Body of pancreas (tissue), 4 donors: ENCODE data around the gene PSKH1. TPM values are rescaled to one million over a fixed set of nuclear protein-coding genes. Genes with fewer than 3 reads are reported as not detected.

Source experiments
- ATAC-seq: fragments of 150-250 bp; one replicate; pipeline ENCODE4 v1.9.1; 2016
- DNase-seq, 4 donors: peaks; one replicate each; pipeline ENCODE4 v3.0.0-alpha.2; 2019
- H3K27ac ChIP-seq, 4 donors: fragments of 200-600 bp; sonication (generic); 1 replicate in 3 of 4; 2 replicates in 1 of 4; pipeline versions ENCODE4 v1.5.1 to v1.6.1; 2016 to 2019; ENCODE audit warnings: mild to moderate bottlenecking in 1 of 4, mixed read lengths in 1 of 4, moderate library complexity in 1 of 4
- H3K27me3 ChIP-seq, 2 donors: fragments of 200-600 bp; sonication (generic); one replicate each; pipeline ENCODE4 v1.6.0; 2016; ENCODE audit warnings: mild to moderate bottlenecking in 1 of 2
- H3K36me3 ChIP-seq, 2 donors: fragments of 200-600 bp; sonication (generic); replicated peaks in 1 of 2; 2 replicates each; pipeline ENCODE4 v1.5.1; 2016; ENCODE audit warnings: low read depth in 2 of 2; ENCODE audit not compliant: insufficient read depth in 1 of 2
- H3K4me1 ChIP-seq: fragments of 200-600 bp; sonication (generic); one replicate; pipeline ENCODE4 v1.6.0; 2016
- H3K4me3 ChIP-seq, 2 donors: fragments of 200-600 bp; sonication (generic); 1 replicate in 1 of 2; 2 replicates in 1 of 2; pipeline ENCODE4 v1.5.1; 2016 to 2019
- H3K9me3 ChIP-seq, 3 donors: fragments of 200-600 bp; sonication (generic); 1 replicate in 2 of 3; 2 replicates in 1 of 3; pipeline ENCODE4 v1.5.1; 2016
- CTCF ChIP-seq, 7 experiments: fragments of 450-650 bp in 4 of 7; fragments of 200-600 bp in 3 of 7; sonication (generic) in 3 of 7; IDR thresholded peaks; one replicate each; pipeline ENCODE4 v1.5.1; 2016 to 2019; ENCODE audit warnings: antibody characterized with exemption in 7 of 7
- POLR2A ChIP-seq, 3 donors: fragments of 450-650 bp; IDR thresholded peaks; one replicate each; pipeline ENCODE4 v1.6.1; 2016; ENCODE audit warnings: antibody characterized with exemption in 3 of 3, mild to moderate bottlenecking in 2 of 3
- WGBS, 2 donors: methylation state at CpG; one replicate each; pipeline ENCODE4 v1.1.5; 2017; 5-methylcytosine and 5-hydroxymethylcytosine counted together
- intact Hi-C: fragments of 100-400 bp; cut with DNase I; formaldehyde crosslinking; loops from one replicate; pipeline ENCODE4 v1.15.1; 2023
- total RNA-seq, 2 donors: library from RNA; depleted of rRNA; stranded (reverse); fragments of >200 nt; gene quantifications; one replicate each; pipeline ENCODE4 v1.1.0, GENCODE V29; 2016

The PSKH1 gene
- total RNA-seq, 2 donors from 2014 or later, result 15.0 to 16.8 TPM

GRCh38 chr16:67888331-67888730 is 4.7 kb upstream of the PSKH1 start:
- Histone ChIP-seq H3K27ac (no peak overlapping the region), H3K9me3 (no peaks in the 10 kb centered on the region), H3K4me3 (no peak overlapping the region), H3K27me3 (no peaks in the 10 kb centered on the region), H3K4me1 (no peaks in the 10 kb centered on the region), H3K36me3 (no peaks in the 10 kb centered on the region)
- TF ChIP-seq POLR2A (IDR thresholded peaks at IDR 0.05) (no peak), CTCF (IDR thresholded peaks at IDR 0.05) (no peak)
- WGBS, 2 donors, result 80 to 81% methylated on average over 2 to 3 of the region's 3 CpGs
- no peak for ATAC-seq
- intact Hi-C loops, result no loop called here
- no peak for DNase-seq

GRCh38 chr16:67892375-67892774 is 679 bp upstream of the PSKH1 start:
- intact Hi-C loops, result no loop called here
- ATAC-seq, result no peak
- no peak for DNase-seq
- no peaks in the 10 kb centered on the region for H3K9me3 ChIP-seq
- no peak overlapping the region for H3K4me3 ChIP-seq
- TF ChIP-seq POLR2A (IDR thresholded peaks at IDR 0.05) (no peak), CTCF (IDR thresholded peaks at IDR 0.05) (no peak)
- H3K4me1 ChIP-seq, result peaks cover 26% of the 10 kb centered on the region
- H3K27me3 ChIP-seq, result no peaks in the 10 kb centered on the region
- H3K27ac ChIP-seq, result peak overlapping the region in 3 of 4 donors; percentile 90 to 99 (median 97)
- WGBS, 2 donors, result 53 to 58% methylated on average over 5 of the region's 5 CpGs
- H3K36me3 ChIP-seq, result no peaks in the 10 kb centered on the region

GRCh38 chr16:67893743-67894399 is 817 bp downstream of the PSKH1 start:
- peaks cover 26% of the 10 kb centered on the region for H3K4me1 ChIP-seq
- peak; percentile 64 for ATAC-seq
- H3K9me3 ChIP-seq, result no peaks in the 10 kb centered on the region
- H3K4me3 ChIP-seq, result peak overlapping the region; percentile 65 to 67
- TF ChIP-seq CTCF (IDR thresholded peaks at IDR 0.05) (no peak), POLR2A (IDR thresholded peaks at IDR 0.05) (peak in 2 of 3 donors; percentile 6 to 12)
- 10 to 12% methylated on average over 9 to 14 of the region's 14 CpGs for WGBS, 2 donors
- intact Hi-C loops, result no loop called here
- H3K27ac ChIP-seq, result peak overlapping the region; percentile 90 to 99 (median 96)
- no peaks in the 10 kb centered on the region for H3K27me3 ChIP-seq
- no peaks in the 10 kb centered on the region for H3K36me3 ChIP-seq
- peak; percentile 74 to 85 (median 80) for DNase-seq

- Histone ChIP-seq H3K9me3 (no peaks in the 10 kb centered on the region), H3K36me3 (no peaks in the 10 kb centered on the region), H3K27ac (no peak overlapping the region), H3K4me1 (peaks cover 26% of the 10 kb centered on the region), H3K27me3 (no peaks in the 10 kb centered on the region), H3K4me3 (no peak overlapping the region)
- DNase-seq, result no peak
- WGBS, 2 donors, result 77 to 80% methylated on average over 3 of the region's 3 CpGs
- intact Hi-C loops, result no loop called here
- TF ChIP-seq CTCF (IDR thresholded peaks at IDR 0.05) (no peak), POLR2A (IDR thresholded peaks at IDR 0.05) (no peak)
- ATAC-seq, result no peak
Observed at GRCh38 chr16:67897231-67897630, 4.2 kb downstream of the PSKH1 start.

GRCh38 chr16:67901734-67902133 is 8.7 kb downstream of the PSKH1 start:
- ATAC-seq, result no peak

More at GRCh38 chr16:67901734-67902133, 8.7 kb downstream of the PSKH1 start:
- WGBS, 2 donors, result 79 to 82% methylated on average over 4 to 5 of the region's 5 CpGs
- Histone ChIP-seq H3K27ac (no peak overlapping the region), H3K4me1 (peaks cover 2% of the 10 kb centered on the region), H3K9me3 (no peaks in the 10 kb centered on the region), H3K27me3 (no peaks in the 10 kb centered on the region), H3K36me3 (no peaks in the 10 kb centered on the region), H3K4me3 (no peak overlapping the region)
- intact Hi-C loops, result no loop called here
- no peak for DNase-seq
- TF ChIP-seq POLR2A (IDR thresholded peaks at IDR 0.05) (no peak), CTCF (IDR thresholded peaks at IDR 0.05) (no peak)
